Mesothelial cell of epicardium (in vitro differentiated cells): Measurements from ENCODE around the gene LKAAEAR1. TPM values are rescaled to one million over a fixed set of nuclear protein-coding genes. Genes with fewer than 3 reads are reported as not detected.

ENCODE experiments used
- DNase-seq, 2 experiments: peaks; one replicate each; pipeline ENCODE4 v3.0.0; 2021; ENCODE audit warnings: low spot score in 2 of 2; ENCODE audit not compliant: unreplicated experiment in 2 of 2
- H3K27ac Mint-ChIP-seq: 2 replicates; pipeline ENCODE4 v1.8.0; 2021; ENCODE audit warnings: mixed read lengths
- H3K27me3 Mint-ChIP-seq: 2 replicates; pipeline ENCODE4 v1.8.0; 2021; ENCODE audit warnings: low read depth, mixed read lengths
- H3K36me3 Mint-ChIP-seq: 2 replicates; pipeline ENCODE4 v1.8.0; 2021; ENCODE audit warnings: mixed read lengths
- H3K4me1 Mint-ChIP-seq: 2 replicates; pipeline ENCODE4 v1.8.0; 2021; ENCODE audit warnings: mixed read lengths
- H3K4me3 Mint-ChIP-seq: 2 replicates; pipeline ENCODE4 v1.8.0; 2021; ENCODE audit warnings: mild to moderate bottlenecking, moderate library complexity, mixed read lengths
- H3K9me3 Mint-ChIP-seq: 2 replicates; pipeline ENCODE4 v1.8.0; 2021; ENCODE audit warnings: mixed read lengths
- CTCF ChIP-seq: fragments of 200-600 bp; sonication (generic); IDR thresholded peaks from one replicate; pipeline ENCODE4 v1.5.0; 2021; ENCODE audit warnings: antibody characterized with exemption; ENCODE audit not compliant: unreplicated experiment
- total RNA-seq: library from RNA; stranded (reverse); gene quantifications from 3 replicates; pipeline ENCODE4 v1.2.1, GENCODE V29; 2021

LKAAEAR1 gene
- total RNA-seq, 1 donor from 2014 or later: not detected

DNA sequence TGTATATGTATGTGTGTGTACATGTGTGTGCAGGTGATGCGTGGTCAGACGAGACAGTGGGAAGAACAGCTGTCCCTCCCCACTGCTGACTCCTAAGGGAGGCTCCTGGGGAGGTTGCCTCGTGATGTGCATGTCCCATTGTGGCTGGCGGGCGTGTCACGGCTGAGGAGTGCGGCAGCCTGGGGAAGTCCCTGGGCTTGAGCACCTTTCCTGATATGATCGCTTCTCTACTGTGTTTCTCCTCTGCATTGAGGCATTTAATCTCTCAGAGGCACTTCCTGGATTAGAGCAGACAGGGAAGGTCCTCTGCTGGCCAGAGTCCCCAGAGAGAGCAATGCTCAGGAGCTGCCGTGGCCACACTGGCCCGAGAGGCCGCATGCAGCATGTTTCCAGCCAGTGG lies 11.7 kb upstream of the LKAAEAR1 start:
- TF ChIP-seq CTCF: no peak
- Mint-ChIP-seq H3K27ac (no peak overlapping the region), H3K4me3 (no peak overlapping the region), H3K36me3 (no peaks in the 10 kb centered on the region), H3K27me3 (peaks cover 28% of the 10 kb centered on the region), H3K4me1 (peaks cover 1% of the 10 kb centered on the region), H3K9me3 (peaks cover 5% of the 10 kb centered on the region)
- no peak for DNase-seq

DNA sequence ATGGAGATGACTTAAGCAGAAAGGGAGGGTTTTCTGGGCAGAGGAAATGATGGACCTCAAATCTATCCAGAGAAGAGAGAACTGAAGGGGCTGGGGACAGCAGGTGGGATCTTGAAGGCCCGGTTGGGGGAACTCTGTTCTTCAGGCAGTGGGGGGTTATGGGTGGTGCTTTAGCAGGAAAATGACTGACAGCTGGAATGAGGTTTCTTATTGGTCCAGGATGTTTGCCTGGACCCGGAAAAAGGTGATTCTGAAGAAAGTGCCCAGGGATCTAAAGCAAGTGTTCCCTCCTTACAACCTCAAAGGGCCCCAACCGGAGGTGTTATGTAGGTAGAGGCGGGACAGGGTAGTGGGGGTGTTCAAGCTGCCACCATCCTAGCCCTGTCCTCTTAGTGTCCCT lies 11.3 kb upstream of the LKAAEAR1 start:
- no peak for DNase-seq

GRCh38 chr20:64093013-64093503 lies 8.9 kb upstream of the LKAAEAR1 start:
- Mint-ChIP-seq H3K4me3 (no peak overlapping the region), H3K27ac (no peak overlapping the region), H3K36me3 (no peaks in the 10 kb centered on the region), H3K9me3 (peaks cover 5% of the 10 kb centered on the region), H3K4me1 (peaks cover 1% of the 10 kb centered on the region), H3K27me3 (peaks cover 36% of the 10 kb centered on the region)
- no peak for DNase-seq
- no peak for TF ChIP-seq CTCF

More for the DNA sequence above, 11.3 kb upstream of the LKAAEAR1 start:
- H3K27ac Mint-ChIP-seq: no peak overlapping the region
- no peaks in the 10 kb centered on the region for H3K36me3 Mint-ChIP-seq
- H3K9me3 Mint-ChIP-seq: peaks cover 5% of the 10 kb centered on the region
- H3K4me3 Mint-ChIP-seq: no peak overlapping the region
- no peak for TF ChIP-seq CTCF
- peaks cover 1% of the 10 kb centered on the region for H3K4me1 Mint-ChIP-seq
- peaks cover 23% of the 10 kb centered on the region for H3K27me3 Mint-ChIP-seq

DNA sequence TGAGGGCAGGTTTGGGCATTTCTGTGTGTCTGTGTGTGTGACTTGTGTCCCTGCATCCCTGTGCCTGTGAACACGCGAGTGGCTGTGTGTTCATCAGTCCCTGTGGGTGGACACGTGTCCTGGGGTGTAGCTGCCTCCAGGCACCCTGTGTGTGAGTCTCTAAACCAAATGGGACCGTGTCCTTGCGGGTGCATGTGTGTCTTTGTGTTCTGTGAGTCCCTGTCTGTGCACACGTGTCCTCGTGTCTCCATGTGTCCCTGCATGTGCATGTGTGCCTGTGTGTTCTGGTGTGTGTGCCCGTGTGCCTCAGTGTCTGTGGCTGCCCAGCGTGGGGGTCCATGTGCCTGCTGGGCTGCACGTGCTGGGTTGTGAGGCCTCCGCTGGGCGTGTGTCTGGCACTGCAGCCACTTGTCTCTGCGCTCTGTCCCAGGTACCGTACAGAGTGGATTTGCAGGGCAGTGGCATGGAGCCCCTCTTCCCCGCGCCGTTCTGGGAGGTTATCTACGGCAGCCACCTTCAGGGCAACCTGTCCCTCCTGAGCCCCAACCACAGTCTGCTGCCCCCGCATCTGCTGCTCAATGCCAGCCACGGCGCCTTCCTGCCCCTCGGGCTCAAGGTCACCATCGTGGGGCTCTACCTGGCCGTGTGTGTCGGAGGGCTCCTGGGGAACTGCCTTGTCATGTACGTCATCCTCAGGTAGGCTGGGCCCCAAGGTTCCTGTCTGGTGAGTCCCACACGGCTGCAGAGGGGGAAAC lies 8.2 kb upstream of the LKAAEAR1 start:
- no peak for TF ChIP-seq CTCF
- Mint-ChIP-seq H3K9me3 (peaks cover 5% of the 10 kb centered on the region), H3K4me3 (no peak overlapping the region), H3K27me3 (peaks cover 42% of the 10 kb centered on the region), H3K27ac (no peak overlapping the region), H3K36me3 (no peaks in the 10 kb centered on the region), H3K4me1 (peaks cover 1% of the 10 kb centered on the region)
- DNase-seq: no peak

- Mint-ChIP-seq H3K27ac (no peak overlapping the region), H3K27me3 (peaks cover 43% of the 10 kb centered on the region), H3K4me3 (no peak overlapping the region)
Observed at GRCh38 chr20:64091770-64092169, 7.6 kb upstream of the LKAAEAR1 start.

More at GRCh38 chr20:64091770-64092169, 7.6 kb upstream of the LKAAEAR1 start:
- peaks cover 1% of the 10 kb centered on the region for H3K4me1 Mint-ChIP-seq
- TF ChIP-seq CTCF: no peak
- H3K9me3 Mint-ChIP-seq: peaks cover 2% of the 10 kb centered on the region
- DNase-seq: no peak
- no peaks in the 10 kb centered on the region for H3K36me3 Mint-ChIP-seq
